HG02623 (cell line): Measurements from ENCODE around the gene FOXB1.

Experiments
- ATAC-seq: cut with Tn5 transposase; IDR thresholded peaks from one replicate; pipeline ENCODE4 v1.9.1; 2021; ENCODE audit warnings: moderate library complexity; ENCODE audit not compliant: unreplicated experiment

Gene FOXB1

GRCh38 chr15:59998950-59999611 lies 5.0 kb upstream of the FOXB1 start:
- ATAC-seq, result no peak

GRCh38 chr15:59999612-60000112 lies 4.4 kb upstream of the FOXB1 start:
- no peak for ATAC-seq

- ATAC-seq, result no peak
Observed at GRCh38 chr15:60000113-60000823, 3.8 kb upstream of the FOXB1 start.

GRCh38 chr15:60000824-60001609 lies 3.1 kb upstream of the FOXB1 start:
- no peak for ATAC-seq

GRCh38 chr15:60001610-60002527 lies 2.2 kb upstream of the FOXB1 start:
- ATAC-seq, result no peak

- ATAC-seq, result no peak
Observed at GRCh38 chr15:60002528-60003218, 1.4 kb upstream of the FOXB1 start.

GRCh38 chr15:60003243-60004008 lies 685 bp upstream of the FOXB1 start:
- no peak for ATAC-seq

- no peak for ATAC-seq
Observed at GRCh38 chr15:60004846-60005351, 788 bp downstream of the FOXB1 start.

GRCh38 chr15:60005352-60006202 lies 1.5 kb downstream of the FOXB1 start:
- ATAC-seq, result no peak

- ATAC-seq, result peak; percentile 63
Observed at GRCh38 chr15:60006203-60006862, 2.2 kb downstream of the FOXB1 start.

- no peak for ATAC-seq
Observed at GRCh38 chr15:60006873-60007272, 2.8 kb downstream of the FOXB1 start.

- no peak for ATAC-seq
Observed at GRCh38 chr15:60009124-60009960, 5.2 kb downstream of the FOXB1 start.

GRCh38 chr15:60009980-60010732 lies 6.0 kb downstream of the FOXB1 start:
- ATAC-seq, result no peak

GRCh38 chr15:60010858-60011257 lies 6.7 kb downstream of the FOXB1 start:
- no peak for ATAC-seq

GRCh38 chr15:60012695-60013094 lies 8.6 kb downstream of the FOXB1 start:
- ATAC-seq, result no peak
